ENCODE measurements around the gene ST7L.

DNA sequence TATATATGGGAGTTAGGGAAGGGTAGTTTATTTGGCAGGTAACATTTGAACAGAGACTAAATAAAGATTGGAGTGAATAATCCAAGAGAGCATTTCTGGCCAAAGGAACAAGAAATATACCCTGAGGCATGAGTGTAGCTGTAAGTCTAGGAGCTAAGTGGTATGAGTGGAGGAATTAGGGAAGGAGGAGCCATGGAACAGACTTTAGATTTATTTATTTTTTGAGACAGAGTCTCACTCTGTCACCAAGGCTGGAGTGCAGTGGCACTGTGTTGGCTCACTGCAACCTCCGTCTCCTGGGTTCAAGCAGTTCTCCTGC lies 19.1 kb upstream of the ST7L start:
- TF ChIP-seq, protein P1, sequence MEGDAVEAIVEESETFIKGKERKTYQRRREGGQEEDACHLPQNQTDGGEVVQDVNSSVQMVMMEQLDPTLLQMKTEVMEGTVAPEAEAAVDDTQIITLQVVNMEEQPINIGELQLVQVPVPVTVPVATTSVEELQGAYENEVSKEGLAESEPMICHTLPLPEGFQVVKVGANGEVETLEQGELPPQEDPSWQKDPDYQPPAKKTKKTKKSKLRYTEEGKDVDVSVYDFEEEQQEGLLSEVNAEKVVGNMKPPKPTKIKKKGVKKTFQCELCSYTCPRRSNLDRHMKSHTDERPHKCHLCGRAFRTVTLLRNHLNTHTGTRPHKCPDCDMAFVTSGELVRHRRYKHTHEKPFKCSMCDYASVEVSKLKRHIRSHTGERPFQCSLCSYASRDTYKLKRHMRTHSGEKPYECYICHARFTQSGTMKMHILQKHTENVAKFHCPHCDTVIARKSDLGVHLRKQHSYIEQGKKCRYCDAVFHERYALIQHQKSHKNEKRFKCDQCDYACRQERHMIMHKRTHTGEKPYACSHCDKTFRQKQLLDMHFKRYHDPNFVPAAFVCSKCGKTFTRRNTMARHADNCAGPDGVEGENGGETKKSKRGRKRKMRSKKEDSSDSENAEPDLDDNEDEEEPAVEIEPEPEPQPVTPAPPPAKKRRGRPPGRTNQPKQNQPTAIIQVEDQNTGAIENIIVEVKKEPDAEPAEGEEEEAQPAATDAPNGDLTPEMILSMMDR (conservative IDR thresholded peaks at IDR 0.05; ENCODE audit: low read depth, low read length): no peak
- TF ChIP-seq EZH2 (IDR thresholded peaks at IDR 0.05; ENCODE audit: low read length, unreplicated experiment): no peak

All from PC-3 (cell line).